Stimulated activated CD8-positive, alpha-beta memory T cell treated with anti-CD3 and anti-CD28 coated beads, Interleukin-2, amount 100 ng/mL, for 1 hour (primary cell): Measurements from ENCODE around the gene MCTP1.

Experiments
- DNase-seq, 2 donors: peaks; one replicate each; pipeline ENCODE4 v3.0.0-alpha.2; 2020; ENCODE audit warnings: low read depth in 2 of 2

MCTP1 gene

DNA sequence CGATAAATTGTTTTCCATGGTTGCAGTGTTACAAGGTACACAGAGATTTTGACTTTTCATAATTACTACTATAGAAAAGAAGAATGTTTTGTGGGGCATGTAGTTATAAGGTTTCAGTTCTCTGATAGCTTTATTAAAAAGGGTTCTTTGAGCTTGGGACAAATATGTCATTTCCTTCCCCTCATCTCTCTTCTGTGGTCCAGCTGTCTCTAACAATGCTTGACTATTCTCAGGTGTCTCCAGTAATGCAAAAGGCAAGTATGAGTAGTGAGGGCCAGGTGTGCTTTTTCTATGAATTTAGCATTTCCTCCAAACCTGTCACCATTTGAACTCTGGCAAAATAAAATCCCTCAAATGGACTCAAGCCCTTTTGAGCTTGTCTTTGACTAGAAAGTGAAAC is 582.2 kb downstream of the MCTP1 start:
- no peak for DNase-seq

DNA sequence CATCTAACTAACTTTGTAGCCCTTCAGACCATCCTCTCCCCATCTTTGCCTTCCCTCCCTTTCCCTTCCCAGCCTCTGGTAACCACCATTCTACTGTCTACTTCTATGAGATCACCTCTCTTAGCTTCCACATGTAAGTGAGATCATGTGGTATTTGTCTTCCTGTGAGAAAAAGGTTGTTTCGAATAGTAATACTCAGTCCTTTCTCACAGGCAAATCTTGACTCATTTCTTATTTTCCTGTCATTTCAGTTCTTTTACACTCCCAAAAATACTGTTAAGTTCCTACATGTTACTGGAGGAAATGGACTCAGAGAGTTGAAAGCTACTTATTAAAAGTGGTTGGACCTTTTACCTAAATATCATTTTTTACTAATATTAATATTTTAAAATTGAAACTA is 584.3 kb downstream of the MCTP1 start:
- no peak for DNase-seq

DNA sequence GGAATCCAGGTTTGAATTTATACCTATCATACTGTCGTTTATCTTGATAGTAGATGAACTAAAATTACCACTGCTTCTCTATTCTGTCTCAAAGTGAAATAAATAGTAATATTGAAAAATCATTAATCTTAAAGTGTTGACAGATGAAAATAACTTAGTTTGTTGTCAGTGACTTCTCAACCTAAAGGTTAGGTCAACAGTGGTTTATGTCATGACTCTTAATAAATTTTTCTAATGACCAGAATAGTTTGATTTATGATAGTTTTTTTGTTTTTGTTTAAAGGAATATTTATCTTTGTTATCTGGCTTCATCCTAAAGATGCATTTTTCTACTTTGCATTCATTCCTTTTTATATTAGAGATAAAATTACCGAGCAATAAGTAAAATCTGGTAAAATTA is 585.3 kb downstream of the MCTP1 start:
- DNase-seq = no peak

DNA sequence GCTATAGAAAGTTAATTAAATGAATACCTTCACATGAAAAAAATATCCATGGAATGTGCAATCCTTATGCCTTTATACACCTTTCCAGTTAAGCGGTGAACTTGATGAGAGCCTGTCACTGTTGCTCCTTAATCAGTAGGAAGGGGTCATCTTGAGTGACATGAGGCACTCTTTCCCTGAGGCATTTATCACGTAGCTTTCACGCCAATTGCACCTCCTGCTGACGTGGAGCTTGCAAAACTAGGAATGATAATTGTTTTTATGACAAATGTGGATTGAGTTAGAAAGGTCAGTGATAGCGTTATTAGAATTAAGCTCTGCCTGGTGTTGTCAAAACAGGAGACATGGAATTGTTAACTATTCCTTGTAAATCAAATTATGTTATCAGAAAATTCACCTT is 586.7 kb downstream of the MCTP1 start:
- no peak for DNase-seq

DNA sequence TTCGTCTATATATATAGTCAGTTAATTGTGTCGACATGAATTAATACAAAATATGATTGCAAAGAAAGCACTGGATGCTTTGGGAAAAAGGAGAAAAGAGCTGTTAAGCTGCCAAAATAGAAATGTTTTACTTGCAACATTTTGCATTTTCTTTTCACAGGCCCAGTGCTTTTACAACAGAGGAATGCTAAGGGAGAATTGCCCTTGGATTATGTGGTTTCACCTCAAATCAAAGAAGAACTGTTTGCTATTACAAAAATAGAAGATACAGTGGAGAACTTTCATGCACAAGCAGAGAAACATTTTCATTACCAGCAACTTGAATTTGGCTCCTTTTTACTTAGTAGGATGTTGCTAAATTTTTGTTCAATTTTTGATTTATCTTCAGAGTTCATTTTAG is 590.2 kb downstream of the MCTP1 start:
- DNase-seq = no peak

DNA sequence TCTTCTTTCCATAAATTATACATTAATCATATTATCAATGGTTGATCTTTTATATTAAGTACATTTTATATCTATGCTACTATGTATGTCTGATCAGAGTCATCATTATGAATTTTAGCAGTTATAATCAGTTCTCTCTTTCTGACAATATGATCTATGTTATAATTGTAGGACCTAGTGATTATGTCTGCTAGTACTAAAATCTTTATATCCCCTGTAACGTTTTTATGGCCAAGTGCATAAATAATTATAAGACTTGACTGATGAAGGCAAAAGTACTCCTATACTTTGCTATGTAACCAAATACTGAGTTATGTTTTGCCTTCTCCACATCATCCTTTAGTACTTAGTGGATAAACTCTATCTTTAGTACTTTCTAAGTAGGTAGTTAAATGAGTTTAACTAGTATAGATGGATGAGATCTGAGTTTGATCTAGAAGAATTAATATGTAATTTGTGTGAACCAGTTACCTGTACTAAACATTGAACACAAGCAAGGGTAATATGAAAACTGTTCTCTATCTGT is 591.0 kb downstream of the MCTP1 start:
- DNase-seq = no peak

DNA sequence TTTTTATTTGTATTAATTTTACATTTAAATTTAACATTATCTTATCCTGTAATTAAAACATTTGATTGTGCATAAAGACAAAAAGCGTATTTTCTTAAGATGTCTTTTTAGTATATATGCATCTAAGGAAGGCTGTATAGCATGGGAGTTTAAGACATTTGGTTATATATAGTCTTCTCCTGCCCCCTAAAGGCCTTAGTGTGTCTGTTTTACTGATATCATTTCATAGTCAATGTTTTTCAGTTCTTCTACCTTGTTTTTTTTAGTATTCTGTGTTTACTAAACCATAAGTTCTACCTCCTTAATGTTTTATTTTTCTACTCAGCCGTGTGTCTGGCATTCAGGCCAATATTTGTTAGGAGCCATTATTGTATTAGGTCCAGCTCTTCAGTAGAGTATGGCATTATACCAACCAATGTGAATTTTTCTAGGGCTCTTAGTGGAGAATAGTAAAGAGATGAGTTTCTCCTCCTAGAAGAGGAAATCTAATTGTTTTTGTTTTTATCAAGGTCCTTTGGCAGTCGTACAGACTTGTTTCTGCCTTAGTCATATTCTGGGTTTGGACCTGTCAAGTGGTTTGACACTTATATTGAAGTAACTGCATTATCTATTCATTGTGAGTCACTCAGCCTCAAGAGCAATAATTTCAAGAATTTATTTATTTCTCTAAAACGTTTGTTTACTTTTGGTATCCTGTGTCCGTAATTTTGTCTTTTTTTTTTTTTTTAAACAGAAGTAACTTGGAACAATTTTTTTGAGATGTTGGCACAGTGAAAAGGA is 591.7 kb downstream of the MCTP1 start:
- DNase-seq = no peak

DNA sequence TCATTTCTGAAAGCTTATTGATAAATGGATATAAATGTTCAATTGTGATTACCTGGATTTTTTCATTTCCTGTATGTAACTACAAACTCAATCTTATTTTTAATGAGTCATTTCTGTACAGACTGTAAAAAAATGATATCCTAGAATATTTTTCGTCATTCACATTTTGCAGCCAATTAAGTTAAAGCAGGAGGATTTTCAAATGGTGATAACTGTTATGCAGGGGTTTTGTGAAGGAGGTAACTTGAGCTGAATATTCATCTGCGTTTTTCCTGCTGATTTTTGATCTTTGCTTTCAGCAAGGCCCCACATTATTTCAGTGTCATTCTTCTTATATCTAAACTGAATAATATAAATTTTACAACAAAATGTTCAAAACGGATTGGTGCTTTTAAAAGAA is 592.3 kb downstream of the MCTP1 start:
- no peak for DNase-seq

DNA sequence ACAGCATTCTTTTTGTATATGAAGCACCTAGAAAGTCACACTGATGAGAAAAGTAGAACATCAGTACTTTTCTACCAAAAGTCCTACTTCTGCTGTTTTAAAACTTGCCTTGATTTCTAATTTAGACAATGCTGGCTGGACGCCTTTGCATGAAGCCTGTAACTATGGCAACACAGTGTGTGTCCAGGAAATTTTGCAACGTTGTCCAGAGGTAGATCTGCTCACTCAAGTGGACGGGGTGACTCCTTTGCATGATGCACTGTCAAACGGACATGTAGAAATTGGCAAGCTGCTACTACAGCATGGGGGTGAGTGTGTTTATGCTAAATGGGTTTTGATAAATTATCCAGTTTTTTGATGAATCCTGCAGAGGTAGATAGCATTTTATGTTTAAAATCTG is 592.9 kb downstream of the MCTP1 start:
- no peak for DNase-seq

DNA sequence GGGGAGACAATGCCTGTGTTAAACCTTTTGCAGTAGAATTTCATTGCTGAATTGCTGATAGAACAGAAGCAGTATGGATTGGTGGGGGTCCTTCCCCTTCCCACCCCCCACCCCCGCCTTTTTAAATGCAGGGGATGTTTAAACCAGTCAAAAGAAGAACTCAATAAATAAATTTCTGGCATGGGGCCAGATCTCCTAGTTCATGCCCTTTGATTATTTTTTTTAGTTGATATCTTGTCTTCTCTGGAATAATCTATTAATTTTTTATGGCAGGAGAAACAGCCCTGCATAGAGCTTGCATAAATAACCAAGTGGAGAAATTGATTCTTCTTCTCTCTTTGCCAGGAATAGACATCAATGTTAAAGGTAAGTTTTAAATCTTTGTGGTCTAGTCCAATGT is 593.6 kb downstream of the MCTP1 start:
- DNase-seq = no peak

DNA sequence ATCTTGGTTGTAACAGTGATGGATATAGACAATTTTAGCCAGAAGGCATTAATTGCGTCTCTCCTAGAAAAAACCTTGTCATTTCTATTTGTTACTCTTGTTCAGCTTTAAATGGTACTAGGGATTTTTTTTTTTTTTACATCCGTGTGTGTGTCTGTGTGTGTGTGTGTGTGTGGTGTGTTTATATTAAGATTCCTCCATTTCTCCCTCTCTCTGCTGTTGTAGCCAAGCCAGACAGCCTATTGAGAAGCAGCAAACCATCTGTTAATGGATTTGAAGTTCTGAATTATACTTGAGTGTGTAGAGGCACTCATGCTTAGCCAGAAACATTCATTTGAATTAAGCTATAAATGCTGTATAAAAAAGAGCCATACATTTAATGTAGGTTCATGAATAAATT is 594.1 kb downstream of the MCTP1 start:
- DNase-seq = no peak

DNA sequence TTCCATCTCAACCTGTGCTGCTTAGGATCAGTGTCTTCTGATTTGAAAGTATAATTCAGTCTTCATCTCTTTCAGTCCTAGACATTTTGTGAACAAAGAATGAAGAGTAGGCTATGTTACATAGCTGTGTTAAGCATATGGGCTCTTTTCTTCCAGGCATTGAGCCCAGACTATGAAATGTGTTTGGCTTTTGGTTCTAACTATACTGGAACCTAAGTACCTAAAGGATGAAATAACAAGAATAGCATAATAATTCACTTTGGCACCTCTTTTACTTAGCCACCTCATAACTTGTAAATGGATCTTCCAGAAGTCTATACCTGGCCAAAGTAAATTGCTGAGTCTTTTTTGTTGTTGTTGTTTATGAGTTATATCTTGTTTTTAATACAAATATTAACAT is 595.0 kb downstream of the MCTP1 start:
- no peak for DNase-seq

DNA sequence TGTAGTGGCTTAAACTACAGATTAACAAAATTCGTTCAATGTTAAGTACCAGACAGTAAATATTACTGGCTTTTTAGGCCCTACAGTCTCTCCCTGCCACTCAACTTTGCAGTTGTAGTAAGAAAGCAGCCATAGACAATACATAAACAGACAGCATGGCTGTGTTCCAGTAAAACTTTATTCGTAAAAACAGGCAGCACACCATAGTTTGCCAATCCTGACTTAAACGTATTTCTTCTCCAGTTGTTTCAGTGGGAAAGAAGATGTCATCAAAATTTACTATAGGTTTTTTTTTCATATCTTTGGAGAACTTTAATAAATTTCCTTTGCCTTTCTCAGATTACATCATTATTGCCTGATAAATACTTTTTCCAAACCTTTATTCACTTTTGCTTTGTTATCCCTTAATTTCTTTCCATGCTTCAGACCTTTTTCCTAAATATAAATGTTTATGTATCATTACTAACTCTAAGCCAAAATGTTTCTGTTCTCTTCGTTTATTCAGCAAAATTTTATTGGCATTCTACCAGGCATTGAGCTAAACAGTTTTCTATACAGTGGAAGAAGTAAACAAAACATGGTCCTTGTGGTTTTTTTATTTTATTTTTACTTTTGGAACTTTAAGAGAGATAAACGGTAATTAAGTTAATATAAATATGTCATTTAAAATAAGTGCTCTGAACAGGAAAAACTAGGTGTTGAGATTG is 601.9 kb downstream of the MCTP1 start:
- no peak for DNase-seq

DNA sequence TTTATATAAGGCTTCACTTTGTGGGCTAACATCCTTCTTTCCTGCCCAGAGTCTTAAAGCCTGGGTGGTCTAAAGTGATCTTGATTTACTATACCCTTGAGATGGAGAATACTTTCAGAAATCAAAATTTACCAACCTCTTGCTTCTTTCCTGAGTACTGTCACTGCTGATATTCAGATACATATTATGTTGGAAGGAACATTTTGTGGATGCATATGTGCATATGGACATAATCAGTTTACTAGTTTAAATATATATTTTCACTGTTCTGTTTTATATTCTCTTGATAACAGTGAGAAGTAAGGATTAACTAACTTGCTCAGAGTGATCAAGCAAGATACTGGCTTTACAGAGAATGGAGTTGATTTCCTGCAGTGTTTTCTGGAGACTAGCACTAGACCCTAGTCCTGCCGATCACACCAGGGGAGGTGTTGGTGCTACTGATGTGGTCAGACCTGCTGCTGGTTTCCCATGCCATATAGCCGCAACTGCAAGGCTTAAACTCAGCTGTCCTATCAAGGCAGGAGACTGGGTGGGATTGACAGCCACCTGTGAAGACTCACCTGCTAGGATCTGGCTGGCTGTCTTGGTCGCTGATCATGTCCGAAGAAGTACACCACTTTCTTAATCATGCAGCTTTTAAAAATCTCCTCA is 608.8 kb downstream of the MCTP1 start:
- no peak for DNase-seq

DNA sequence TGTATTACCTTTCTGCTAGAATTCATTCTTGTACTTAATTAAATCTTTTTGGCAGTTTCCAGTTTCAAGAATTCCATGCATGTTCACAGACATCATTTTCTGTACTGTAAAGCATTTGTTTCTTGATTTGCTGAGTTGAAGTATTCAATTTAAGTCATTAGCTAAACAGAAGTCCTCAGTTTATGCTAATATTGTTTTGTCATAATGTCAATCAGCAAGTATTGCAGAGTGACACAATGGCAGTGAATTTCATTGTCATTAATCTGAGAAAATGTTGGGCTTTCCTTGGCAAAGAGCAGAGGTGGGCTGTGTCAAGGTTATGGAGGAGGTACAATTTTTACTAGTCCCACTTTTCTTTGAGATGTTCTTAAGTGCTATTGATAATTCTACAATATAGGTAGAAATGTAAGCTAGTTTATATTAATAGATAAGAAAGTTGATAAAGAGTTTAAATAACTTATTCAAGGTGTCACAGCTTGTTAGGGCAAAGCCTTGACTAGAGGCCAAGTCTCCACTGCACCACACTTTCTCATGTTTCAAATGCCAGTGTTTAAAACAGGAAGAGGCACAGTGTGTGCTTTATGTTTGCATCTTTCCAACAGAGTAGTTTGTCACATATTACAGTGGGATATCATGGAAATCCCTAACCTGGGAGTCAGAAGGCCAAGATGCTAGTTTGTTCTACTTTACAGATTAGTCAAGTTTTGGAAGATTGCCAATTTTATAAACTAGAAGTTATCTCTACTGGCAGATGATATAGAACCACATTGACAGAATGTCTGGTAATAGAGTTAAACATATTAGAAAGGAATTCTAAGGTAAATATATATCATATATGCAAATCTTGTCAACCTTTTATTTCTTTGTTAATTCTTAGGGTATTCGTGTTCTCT is 610.2 kb downstream of the MCTP1 start:
- no peak for DNase-seq

DNA sequence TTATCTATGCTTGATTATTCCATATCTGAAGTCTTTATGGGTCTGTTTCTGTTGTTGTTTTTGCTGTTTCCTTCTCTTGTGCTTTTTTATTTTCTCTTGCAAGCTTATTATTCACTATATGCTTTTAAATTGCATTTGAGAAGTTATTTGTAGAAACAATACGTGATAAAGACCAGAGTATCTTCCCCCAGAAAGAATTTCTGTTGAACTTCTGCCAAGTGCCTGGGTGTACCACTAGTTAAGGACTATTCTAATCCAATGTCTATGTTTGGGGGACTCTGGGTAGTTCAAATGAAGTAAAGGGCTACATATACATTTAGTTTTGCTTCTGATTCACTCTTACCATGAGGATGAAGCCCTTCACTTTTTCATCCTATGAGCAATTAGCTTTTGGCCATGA is 612.1 kb downstream of the MCTP1 start:
- DNase-seq = no peak

DNA sequence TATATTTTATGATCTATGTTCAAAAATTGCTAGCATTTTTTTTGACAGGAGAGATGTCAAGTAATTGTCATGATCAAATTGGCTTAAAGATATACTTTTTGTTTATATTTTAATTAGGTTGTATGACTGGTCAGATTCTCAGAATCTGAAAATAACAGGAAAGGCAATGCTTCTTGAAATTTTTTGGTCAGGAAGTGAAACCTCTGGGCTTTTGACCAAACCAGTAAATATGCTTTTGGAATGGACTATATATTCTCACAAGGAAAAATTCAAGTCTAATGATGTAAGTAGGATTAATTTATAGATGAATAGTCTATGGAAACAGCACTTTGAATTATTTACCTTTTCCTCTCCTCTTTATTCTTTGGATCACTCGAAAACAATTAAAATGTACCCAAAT is 614.2 kb downstream of the MCTP1 start:
- no peak for DNase-seq

DNA sequence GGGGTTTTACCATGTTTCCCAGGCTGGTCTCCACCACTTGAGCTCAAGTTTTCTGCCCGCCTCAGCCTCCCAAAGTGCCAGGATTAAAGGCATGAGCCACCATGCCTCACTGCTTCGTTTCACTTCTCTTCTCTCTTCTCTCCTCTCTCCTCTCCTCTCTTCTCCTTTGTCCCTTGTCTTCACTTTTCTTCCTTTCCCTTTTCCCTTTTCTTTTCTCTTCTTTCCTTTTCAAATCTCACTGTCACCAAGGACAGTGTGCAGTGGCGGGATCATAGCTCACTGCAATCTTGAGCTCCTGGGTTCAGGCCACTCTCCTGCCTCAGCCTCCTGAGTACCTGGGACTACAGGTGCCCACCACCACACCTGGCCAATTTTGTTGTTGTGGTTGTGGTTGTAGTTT is 617.0 kb downstream of the MCTP1 start:
- no peak for DNase-seq

DNA sequence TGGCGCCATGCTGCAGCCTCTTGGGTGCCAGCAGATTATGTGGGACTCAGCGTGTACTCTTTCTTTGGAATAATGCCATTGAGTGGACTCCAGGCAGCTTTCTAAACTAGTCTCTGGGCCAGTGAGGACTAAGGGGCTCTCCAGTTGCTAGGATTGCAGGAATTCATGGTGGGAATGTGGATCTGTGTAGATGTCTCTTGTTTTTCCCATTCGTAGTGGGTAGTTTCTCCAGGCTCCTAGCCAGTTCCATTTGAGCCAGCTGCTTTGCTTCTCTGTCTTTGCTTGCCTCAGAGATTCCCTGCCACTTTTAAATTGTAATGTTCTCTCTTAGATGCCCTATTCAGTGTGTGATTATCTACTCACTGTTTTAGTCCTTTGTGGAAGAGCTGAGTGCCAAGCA is 623.8 kb downstream of the MCTP1 start:
- no peak for DNase-seq

DNA sequence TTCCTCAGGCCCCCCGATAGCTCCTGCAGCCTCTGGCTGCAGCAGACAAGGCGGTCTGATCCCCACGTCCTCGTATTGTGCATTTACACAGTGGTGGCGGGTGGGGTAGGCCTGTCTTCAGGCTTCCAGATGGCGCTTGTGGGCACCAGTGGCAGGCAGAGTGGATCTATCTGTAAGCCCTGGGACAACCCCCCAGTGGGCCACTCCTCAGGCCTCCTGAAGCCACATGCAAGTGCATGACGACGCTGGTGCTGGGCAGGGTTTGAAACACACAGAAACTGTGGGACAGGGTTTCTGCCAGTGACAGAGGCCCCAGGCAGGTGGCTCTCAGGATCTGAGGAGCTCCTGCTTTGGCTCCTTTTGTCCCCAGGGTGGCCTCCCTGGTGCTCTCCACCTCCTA is 624.4 kb downstream of the MCTP1 start:
- no peak for DNase-seq

DNA sequence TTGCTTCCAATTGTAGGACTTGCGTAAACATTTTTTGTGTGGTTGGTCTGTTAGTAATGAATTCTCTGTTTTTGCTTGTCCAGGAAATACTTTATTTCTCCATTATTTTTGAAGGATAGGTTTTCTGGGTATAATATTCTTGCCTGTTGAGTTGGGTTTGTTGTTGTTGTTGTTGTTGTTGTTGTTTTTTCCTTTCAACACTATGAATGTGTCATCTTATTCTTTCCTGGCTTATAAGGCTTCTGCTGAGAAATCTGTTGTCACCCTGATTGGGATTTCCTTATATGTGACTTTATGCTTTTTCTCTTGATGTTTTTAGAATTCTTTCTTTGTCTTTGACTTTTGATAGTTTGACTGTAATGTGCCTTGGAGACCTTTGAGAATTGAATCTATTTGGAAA is 626.6 kb downstream of the MCTP1 start:
- no peak for DNase-seq
